IPS DF 6.9 (cell line): Measurements from ENCODE around the gene ZNF672.
"Not testable (repeated sequence)": the region's sequence is repeated elsewhere in the genome, so short reads cannot be mapped to it uniquely, and the experiment has no call there.

Experiments used
- DNase-seq: peaks from one replicate; pipeline ENCODE4 v3.0.0-alpha.2; 2013; ENCODE audit warnings: low read depth, low spot score
- H3K27ac ChIP-seq: one replicate; pipeline ENCODE4 v1.5.1; 2013; ENCODE audit warnings: low read length, control low read depth
- H3K27me3 ChIP-seq: 2 replicates; pipeline ENCODE4 v1.6.1; 2013; ENCODE audit warnings: mild to moderate bottlenecking, low read length; ENCODE audit not compliant: control insufficient read depth, insufficient read depth
- H3K36me3 ChIP-seq: 2 replicates; pipeline ENCODE4 v1.6.1; 2013; ENCODE audit warnings: low read length; ENCODE audit not compliant: control insufficient read depth, insufficient read depth
- H3K4me1 ChIP-seq: 2 replicates; pipeline ENCODE4 v1.6.1; 2013; ENCODE audit warnings: low read length; ENCODE audit not compliant: control insufficient read depth, insufficient read depth
- H3K4me3 ChIP-seq: 2 replicates; pipeline ENCODE4 v1.5.1; 2013; ENCODE audit warnings: mild to moderate bottlenecking, low read length
- H3K9me3 ChIP-seq: 2 replicates; pipeline ENCODE4 v1.6.1; 2013; ENCODE audit warnings: low read length, inconsistent platforms; ENCODE audit not compliant: control insufficient read depth, insufficient read depth
- WGBS: extraction: QIAGEN DNeasy Blood & Tissue Kit; methylation state at CpG from one replicate; pipeline ENCODE4 v1.1.7; 2013; ENCODE audit warnings: mixed read lengths, missing lambda C conversion rate; ENCODE audit not compliant: insufficient read length, insufficient coverage; 5-methylcytosine and 5-hydroxymethylcytosine counted together

The ZNF672 gene

GRCh38 chr1:248822148-248823032 is 15.6 kb upstream of the ZNF672 start:
- no CpG with 5 or more reads among the region's 15 CpGs for WGBS
- H3K9me3 ChIP-seq = no peaks in the 10 kb centered on the region
- no peak for DNase-seq
- peaks cover 3% of the 10 kb centered on the region; the same call in 1 of the 2 replicates for H3K36me3 ChIP-seq
- no peak overlapping the region for H3K27ac ChIP-seq
- no peak overlapping the region for H3K4me3 ChIP-seq
- H3K27me3 ChIP-seq = no peaks in the 10 kb centered on the region
- H3K4me1 ChIP-seq = peaks cover 2% of the 10 kb centered on the region; the same call in 1 of the 2 replicates

- no peak overlapping the region for H3K4me3 ChIP-seq
- no peaks in the 10 kb centered on the region for H3K9me3 ChIP-seq
- peaks cover 3% of the 10 kb centered on the region; the same call in 1 of the 2 replicates for H3K36me3 ChIP-seq
- no peaks in the 10 kb centered on the region for H3K27me3 ChIP-seq
- whole genome bisulfite sequencing = no CpG with 5 or more reads among the region's 2 CpGs
- DNase-seq = no peak
- no peak overlapping the region for H3K27ac ChIP-seq
- H3K4me1 ChIP-seq = peaks cover 2% of the 10 kb centered on the region; the same call in 1 of the 2 replicates
These were observed 14.5 kb upstream of the ZNF672 start for GRCh38 chr1:248823517-248824001.

- H3K36me3 ChIP-seq = no peaks in the 10 kb centered on the region; the same call in 1 of the 2 replicates
- no peak overlapping the region for H3K27ac ChIP-seq
- no CpG with 5 or more reads among the region's 1 CpG for WGBS
- no peak for DNase-seq
- no peaks in the 10 kb centered on the region for H3K9me3 ChIP-seq
- no peaks in the 10 kb centered on the region; the same call in 1 of the 2 replicates for H3K4me1 ChIP-seq
- H3K27me3 ChIP-seq = no peaks in the 10 kb centered on the region
- no peak overlapping the region for H3K4me3 ChIP-seq
These were observed 13.7 kb upstream of the ZNF672 start for GRCh38 chr1:248824301-248824700.

- DNase-seq = no peak
- Histone ChIP-seq H3K27ac (no peak overlapping the region), H3K27me3 (no peaks in the 10 kb centered on the region), H3K4me1 (no peaks in the 10 kb centered on the region), H3K36me3 (no peaks in the 10 kb centered on the region; the same call in 1 of the 2 replicates), H3K9me3 (no peaks in the 10 kb centered on the region), H3K4me3 (no peak overlapping the region)
- WGBS = no CpG with 5 or more reads among the region's 3 CpGs
These were observed 13.3 kb upstream of the ZNF672 start for GRCh38 chr1:248824701-248825100.

- Histone ChIP-seq H3K27ac (no peak overlapping the region), H3K9me3 (no peaks in the 10 kb centered on the region), H3K27me3 (no peaks in the 10 kb centered on the region), H3K4me1 (no peaks in the 10 kb centered on the region), H3K4me3 (peak overlapping the region; percentile 78; the same call in 1 of the 2 replicates), H3K36me3 (no peaks in the 10 kb centered on the region; the same call in 1 of the 2 replicates)
- DNase-seq = no peak
- WGBS = no CpG with 5 or more reads among the region's 10 CpGs
These were observed 12.9 kb upstream of the ZNF672 start for GRCh38 chr1:248825136-248825535.

GRCh38 chr1:248825573-248825908 is 12.5 kb upstream of the ZNF672 start:
- Histone ChIP-seq H3K4me3 (peak overlapping the region; percentile 78; the same call in 1 of the 2 replicates), H3K27me3 (no peaks in the 10 kb centered on the region), H3K9me3 (no peaks in the 10 kb centered on the region), H3K4me1 (no peaks in the 10 kb centered on the region), H3K36me3 (no peaks in the 10 kb centered on the region; the same call in 1 of the 2 replicates), H3K27ac (no peak overlapping the region)
- DNase-seq = no peak
- WGBS = no CpG with 5 or more reads among the region's 18 CpGs

- no CpG with 5 or more reads among the region's 56 CpGs for WGBS
These were observed 11.9 kb upstream of the ZNF672 start, which contains the start of gene SH3BP5L for GRCh38 chr1:248825909-248826760. Gene SH3BP5L (minus strand): TSS chr1:248825915. CDS start chr1:248824935, 980 bp downstream.

GRCh38 chr1:248828845-248829244 is 9.2 kb upstream of the ZNF672 start:
- Histone ChIP-seq H3K9me3 (no peaks in the 10 kb centered on the region), H3K4me1 (no peaks in the 10 kb centered on the region), H3K4me3 (no peak overlapping the region), H3K27ac (no peak overlapping the region), H3K36me3 (no peaks in the 10 kb centered on the region; the same call in 1 of the 2 replicates), H3K27me3 (no peaks in the 10 kb centered on the region)
- no peak for DNase-seq
- WGBS = no CpG with 5 or more reads among the region's 3 CpGs

More at GRCh38 chr1:248825909-248826760, 11.9 kb upstream of the ZNF672 start, which contains the start of gene SH3BP5L:
- Histone ChIP-seq H3K4me3 (peak within 1 kb of the TSS; percentile 78; the same call in 1 of the 2 replicates), H3K36me3 (no peaks in the 10 kb centered on the region; the same call in 1 of the 2 replicates), H3K4me1 (no peaks in the 10 kb centered on the region), H3K27me3 (no peaks in the 10 kb centered on the region), H3K27ac (no peak within 1 kb of the TSS), H3K9me3 (no peaks in the 10 kb centered on the region)
- peak; percentile 82 for DNase-seq

- not testable (repeated sequence) for H3K27ac ChIP-seq, H3K4me1 ChIP-seq, H3K9me3 ChIP-seq, H3K4me3 ChIP-seq, DNase-seq, H3K27me3 ChIP-seq, H3K36me3 ChIP-seq
- WGBS = no CpG with 5 or more reads among the region's 3 CpGs
These were observed 7.4 kb upstream of the ZNF672 start for GRCh38 chr1:248830718-248831017.

GRCh38 chr1:248831842-248832241 is 6.2 kb upstream of the ZNF672 start:
- no peak for DNase-seq
- no peaks in the 10 kb centered on the region for H3K36me3 ChIP-seq
- no peak overlapping the region for H3K4me3 ChIP-seq
- H3K9me3 ChIP-seq = no peaks in the 10 kb centered on the region
- WGBS = no CpG with 5 or more reads among the region's 1 CpG
- no peaks in the 10 kb centered on the region for H3K27me3 ChIP-seq
- no peaks in the 10 kb centered on the region for H3K4me1 ChIP-seq
- H3K27ac ChIP-seq = no peak overlapping the region
